ENCODE data around the gene PPP1R11. TPM values are rescaled to one million over a fixed set of nuclear protein-coding genes. Genes with fewer than 3 reads are reported as not detected.

Gene PPP1R11
- total and polyA plus RNA-seq, 2 of the 13 experiments (the other 11 are each of a cell fraction or from before 2014, with no cell fraction given) = 32.1 to 58.9 TPM

- TF ChIP-seq HNF4A (CRISPR knock-in tag; IDR thresholded peaks at IDR 0.05) (no peak; the same call in 1 of the 2 replicates), HHEX (CRISPR knock-in tag; IDR thresholded peaks at IDR 0.05) (no peak), GLI4 (CRISPR knock-in tag; IDR thresholded peaks at IDR 0.05; ENCODE audit: borderline replicate concordance) (0 out of 2 replicates have a peak, but pooled peaks have one; percentile 20), ZBTB40 (IDR thresholded peaks at IDR 0.05) (no peak), ZBTB40 (CRISPR knock-in tag; IDR thresholded peaks at IDR 0.05) (no peak), FOXK2 (IDR thresholded peaks at IDR 0.05) (no peak), ZNF784 (CRISPR knock-in tag; IDR thresholded peaks at IDR 0.05; ENCODE audit: borderline replicate concordance) (peak; percentile 54; the same call in 1 of the 2 replicates), EEA1 (CRISPR knock-in tag; IDR thresholded peaks at IDR 0.05; ENCODE audit: borderline replicate concordance) (no peak), KLF13 (CRISPR knock-in tag; IDR thresholded peaks at IDR 0.05) (no peak), ZNF234 (CRISPR knock-in tag; conservative IDR thresholded peaks at IDR 0.05) (no peak), SYNCRIP (IDR thresholded peaks at IDR 0.05; ENCODE audit: insufficient read depth, low read depth, low read length) (no peak), RAD51 (IDR thresholded peaks at IDR 0.05; ENCODE audit: borderline replicate concordance) (no peak), MED13 (CRISPR knock-in tag; IDR thresholded peaks at IDR 0.05) (peak; percentile 48; the same call in 1 of the 2 replicates), ZNF704 (CRISPR knock-in tag; IDR thresholded peaks at IDR 0.05; ENCODE audit: borderline replicate concordance) (peak; percentile 21; the same call in 1 of the 2 replicates)
Measured at GRCh38 chr6:30101444-30102413, 34.7 kb downstream of the PPP1R11 start (continued).
